Left kidney (tissue), 2 donors: Measurements from ENCODE around the gene MAVS. TPM values are rescaled to one million over a fixed set of nuclear protein-coding genes. Genes with fewer than 3 reads are reported as not detected.

Source experiments
- DNase-seq: peaks from one replicate; pipeline ENCODE4 v3.0.0-alpha.2; 2013
- polyA plus RNA-seq: library from polyadenylated mRNA; unstranded; fragments of 120-200 nt; gene quantifications from one replicate; pipeline ENCODE4 v1.2.1, GENCODE V29; 2013; ENCODE audit not compliant: insufficient read length

MAVS gene
- polyA plus RNA-seq, 1 donor = 34.8 TPM

DNA sequence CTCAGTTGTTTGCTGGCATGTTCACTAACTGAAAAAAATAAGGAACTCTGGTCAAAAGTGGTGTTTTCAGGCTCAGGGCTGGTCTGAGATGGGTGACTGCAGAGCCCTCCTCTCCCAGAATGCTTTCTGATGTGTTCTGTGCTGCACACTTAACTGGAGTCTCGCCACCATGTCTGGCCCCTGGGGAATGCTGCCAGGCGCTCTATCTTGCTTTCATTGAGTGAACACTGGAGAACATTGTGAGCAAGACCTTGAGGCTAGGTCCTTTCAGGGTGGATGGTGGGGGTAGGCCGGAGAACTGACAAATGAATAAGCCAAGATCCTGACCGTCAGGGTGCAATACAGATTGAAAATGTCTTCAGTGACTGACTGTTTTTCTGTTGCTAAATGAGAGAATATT lies 62.0 kb downstream of the MAVS start:
- DNase-seq = no peak

- DNase-seq = no peak
Observed at GRCh38 chr20:3909952-3910366, 63.3 kb downstream of the MAVS start.

DNA sequence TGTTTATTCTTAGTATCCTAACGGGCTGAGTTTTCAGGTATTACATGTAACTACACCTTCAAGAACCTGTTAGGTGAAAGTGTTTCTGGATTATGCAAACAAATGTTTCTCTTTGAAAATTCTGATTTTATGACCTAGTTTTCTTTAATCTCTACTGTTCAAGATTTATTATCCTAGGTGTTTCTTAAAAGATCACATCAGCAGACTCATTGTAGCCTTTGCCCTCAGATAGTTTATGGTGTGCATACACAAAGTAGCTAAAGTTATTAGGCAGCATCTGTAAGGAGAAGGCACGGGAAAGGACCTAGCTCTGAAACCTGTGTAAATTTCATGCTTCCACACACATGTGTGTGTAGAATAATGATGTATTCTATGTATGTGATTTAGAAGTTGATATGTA lies 64.2 kb downstream of the MAVS start:
- DNase-seq = no peak

DNA sequence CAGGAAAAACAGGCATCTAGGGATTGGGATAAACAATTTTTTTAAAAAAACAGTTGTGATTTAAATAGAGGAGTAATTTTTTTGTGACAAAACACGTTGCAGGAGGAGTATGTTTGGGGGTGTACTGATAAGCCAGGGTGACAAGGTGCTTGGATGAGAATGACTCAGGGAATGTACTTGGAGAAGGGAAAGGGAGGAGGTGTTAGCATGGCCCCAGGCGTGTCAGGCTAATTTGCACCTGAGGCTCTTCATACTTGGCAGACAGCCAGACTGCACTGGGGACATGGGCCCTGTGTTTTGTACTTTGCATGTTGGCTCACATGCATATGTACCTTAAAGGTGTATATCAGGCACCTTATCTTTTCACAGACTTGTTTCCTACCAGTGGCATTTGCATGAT lies 65.3 kb downstream of the MAVS start:
- no peak for DNase-seq

DNA sequence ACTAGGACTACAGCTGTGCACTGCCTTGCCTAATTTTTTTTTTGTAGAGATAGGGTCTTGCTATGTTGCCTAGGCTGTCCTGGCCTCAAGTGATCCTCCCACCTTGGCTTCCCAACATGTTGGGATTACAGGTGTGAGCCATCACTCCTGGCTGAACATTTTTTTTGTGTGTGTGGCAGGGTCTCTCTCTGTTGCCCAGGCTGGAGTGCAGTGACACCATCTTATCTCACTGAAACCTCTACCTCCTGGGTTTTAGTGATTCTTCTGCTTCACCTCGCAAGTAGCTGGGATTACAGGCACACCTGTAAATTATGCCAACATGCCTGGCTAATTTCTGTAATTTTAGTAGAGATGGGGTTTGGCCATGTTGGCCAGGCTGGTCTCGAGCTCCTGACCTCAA lies 67.8 kb downstream of the MAVS start:
- DNase-seq = no peak

GRCh38 chr20:3915691-3916090 lies 69.1 kb downstream of the MAVS start:
- no peak for DNase-seq

GRCh38 chr20:3916364-3916763 lies 69.7 kb downstream of the MAVS start:
- DNase-seq = no peak

GRCh38 chr20:3919352-3919751 lies 72.7 kb downstream of the MAVS start:
- DNase-seq = no peak

- no peak for DNase-seq
Observed at GRCh38 chr20:3922223-3922982, 75.8 kb downstream of the MAVS start.

DNA sequence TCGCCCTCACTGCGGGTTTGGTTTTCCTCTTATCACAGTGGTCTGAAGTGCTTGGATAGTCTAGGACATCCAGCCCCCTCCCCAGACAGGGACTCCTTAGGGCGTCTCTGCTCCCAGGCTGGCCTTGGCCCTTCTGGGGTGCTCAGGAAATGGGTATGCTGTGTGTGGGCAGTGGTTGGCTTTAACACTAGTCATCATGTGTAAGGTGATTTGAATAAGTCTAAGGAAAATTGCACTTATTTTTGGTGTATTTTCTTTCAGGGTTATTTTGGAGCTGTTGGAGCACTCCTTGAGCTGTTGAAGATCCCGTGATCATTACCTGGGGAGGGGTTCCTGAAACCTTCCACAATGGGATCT lies 76.3 kb downstream of the MAVS start:
- DNase-seq = no peak

DNA sequence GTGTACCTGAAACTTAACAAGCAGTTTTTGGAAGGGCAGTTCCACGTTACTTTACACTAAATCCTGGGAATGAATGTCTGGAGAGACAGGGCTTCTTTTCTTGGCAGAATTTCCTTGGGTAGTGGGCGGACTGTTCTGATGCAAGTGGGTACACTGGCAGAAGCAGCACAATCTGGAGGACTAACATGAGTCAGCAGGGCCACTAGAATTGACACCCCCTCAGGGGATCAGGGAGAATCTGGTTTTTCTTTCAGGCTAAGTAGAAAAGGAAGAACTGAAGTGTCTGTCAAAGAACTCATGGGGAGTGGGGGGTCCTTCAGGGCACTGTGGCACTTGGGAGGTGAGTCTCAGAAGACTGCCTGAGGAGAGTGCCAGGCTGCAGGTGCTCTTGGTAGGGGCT lies 77.2 kb downstream of the MAVS start:
- DNase-seq = no peak

GRCh38 chr20:3924304-3925112 lies 77.9 kb downstream of the MAVS start:
- DNase-seq = no peak

GRCh38 chr20:3925113-3925695 lies 78.6 kb downstream of the MAVS start:
- DNase-seq = no peak

Other genes starting within 250 kb of the MAVS start
- 0.17 TPM for gene GFRA4, start 183.4 kb upstream of the MAVS start, polyA plus RNA-seq
- 9.1 TPM for gene ADAM33, start 164.8 kb upstream of the MAVS start, polyA plus RNA-seq
- 1.1 TPM for gene SIGLEC1, start 134.2 kb upstream of the MAVS start, polyA plus RNA-seq
- 11.5 TPM for gene HSPA12B, start 114.1 kb upstream of the MAVS start, polyA plus RNA-seq
- gene ADISSP, start 79.1 kb upstream of the MAVS start, polyA plus RNA-seq = 18.9 TPM
- gene SPEF1, start 65.4 kb upstream of the MAVS start, polyA plus RNA-seq = 1.7 TPM
- 32.6 TPM for gene CENPB, start 60.1 kb upstream of the MAVS start, polyA plus RNA-seq
- 41.7 TPM for gene CDC25B, start 50.5 kb upstream of the MAVS start, polyA plus RNA-seq
- gene AP5S1, start 26.3 kb upstream of the MAVS start, polyA plus RNA-seq = 10.6 TPM
- 40.1 TPM for gene PANK2, start 42.6 kb downstream of the MAVS start, polyA plus RNA-seq
- gene RNF24, start 168.7 kb downstream of the MAVS start, polyA plus RNA-seq = 23.3 TPM